Prostate gland (tissue), 2 donors: Measurements from ENCODE around the gene ANXA4. TPM values are rescaled to one million over a fixed set of nuclear protein-coding genes. Genes with fewer than 3 reads are reported as not detected.

Experiments used
- DNase-seq: peaks from one replicate; pipeline ENCODE4 v3.0.0-alpha.2; 2019; ENCODE audit warnings: low spot score
- H3K27ac ChIP-seq, 2 donors: fragments of 200-600 bp; sonication (generic); 2 replicates each; pipeline ENCODE4 v1.5.1; 2017 to 2019
- H3K27me3 ChIP-seq: fragments of 200-600 bp; sonication (generic); replicated peaks from 2 replicates; pipeline ENCODE4 v1.5.1; 2019; ENCODE audit not compliant: insufficient read depth
- H3K36me3 ChIP-seq, 2 donors: fragments of 200-600 bp; sonication (generic); 1 replicate in 1 of 2; 2 replicates in 1 of 2; pipeline versions ENCODE4 v1.5.1 to v1.8.1; 2017 to 2019
- H3K4me1 ChIP-seq: fragments of 200-600 bp; sonication (generic); replicated peaks from 2 replicates; pipeline ENCODE4 v1.5.1; 2019
- H3K4me3 ChIP-seq, 2 donors: fragments of 200-600 bp; sonication (generic); 2 replicates each; pipeline ENCODE4 v1.5.1; 2017 to 2019
- H3K9me3 ChIP-seq: fragments of 200-600 bp; sonication (generic); 2 replicates; pipeline ENCODE4 v1.5.1; 2017
- POLR2A ChIP-seq: fragments of 450-650 bp; IDR thresholded peaks from one replicate; pipeline ENCODE4 v1.6.1; 2016; ENCODE audit warnings: antibody characterized with exemption, mild to moderate bottlenecking
- POLR2AphosphoS5 ChIP-seq: sonication (generic); formaldehyde crosslinking; IDR thresholded peaks from one replicate; pipeline ENCODE4 v1.6.1; 2017; ENCODE audit warnings: antibody characterized with exemption
- WGBS: methylation state at CpG from one replicate; pipeline ENCODE4 v1.1.5; 2018; 5-methylcytosine and 5-hydroxymethylcytosine counted together
- intact Hi-C: fragments of 100-400 bp; cut with DNase I; formaldehyde crosslinking; loops from one replicate; pipeline ENCODE4 v1.14.2; 2022
- total RNA-seq, 2 donors: library from RNA; depleted of rRNA; stranded (reverse); fragments of >200 nt; gene quantifications; one replicate each; pipeline ENCODE4 v1.1.0, GENCODE V29; 2016
- TF ChIP-seq, protein P1 (sequence below), 4 experiments: fragments of 200-600 bp in 2 of 4; fragments of 450-650 bp in 2 of 4; sonication (generic) in 2 of 4; IDR thresholded peaks; 1 replicate in 3 of 4; 2 replicates in 1 of 4; pipeline ENCODE4 v1.5.1; 2016 to 2019; ENCODE audit warnings: antibody characterized with exemption in 4 of 4, mild to moderate bottlenecking in 2 of 4, moderate library complexity in 2 of 4

Gene ANXA4
- total RNA-seq, 2 donors from 2014 or later = 37.7 to 40.1 TPM

GRCh38 chr2:69831354-69831905, 89.5 kb downstream of the ANXA4 start:
- H3K36me3 ChIP-seq = no peaks in the 10 kb centered on the region
- no peaks in the 10 kb centered on the region for H3K4me1 ChIP-seq
- H3K4me3 ChIP-seq = no peak overlapping the region
- H3K27me3 ChIP-seq = no peaks in the 10 kb centered on the region
- no peaks in the 10 kb centered on the region for H3K9me3 ChIP-seq
- H3K27ac ChIP-seq = no peak overlapping the region
- 94% methylated on average over 6 of the region's 6 CpGs for WGBS
- no peak for TF ChIP-seq POLR2AphosphoS5
- TF ChIP-seq, protein P1, sequence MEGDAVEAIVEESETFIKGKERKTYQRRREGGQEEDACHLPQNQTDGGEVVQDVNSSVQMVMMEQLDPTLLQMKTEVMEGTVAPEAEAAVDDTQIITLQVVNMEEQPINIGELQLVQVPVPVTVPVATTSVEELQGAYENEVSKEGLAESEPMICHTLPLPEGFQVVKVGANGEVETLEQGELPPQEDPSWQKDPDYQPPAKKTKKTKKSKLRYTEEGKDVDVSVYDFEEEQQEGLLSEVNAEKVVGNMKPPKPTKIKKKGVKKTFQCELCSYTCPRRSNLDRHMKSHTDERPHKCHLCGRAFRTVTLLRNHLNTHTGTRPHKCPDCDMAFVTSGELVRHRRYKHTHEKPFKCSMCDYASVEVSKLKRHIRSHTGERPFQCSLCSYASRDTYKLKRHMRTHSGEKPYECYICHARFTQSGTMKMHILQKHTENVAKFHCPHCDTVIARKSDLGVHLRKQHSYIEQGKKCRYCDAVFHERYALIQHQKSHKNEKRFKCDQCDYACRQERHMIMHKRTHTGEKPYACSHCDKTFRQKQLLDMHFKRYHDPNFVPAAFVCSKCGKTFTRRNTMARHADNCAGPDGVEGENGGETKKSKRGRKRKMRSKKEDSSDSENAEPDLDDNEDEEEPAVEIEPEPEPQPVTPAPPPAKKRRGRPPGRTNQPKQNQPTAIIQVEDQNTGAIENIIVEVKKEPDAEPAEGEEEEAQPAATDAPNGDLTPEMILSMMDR (IDR thresholded peaks at IDR 0.05) = no peak
- no peak for TF ChIP-seq POLR2A
- DNase-seq = no peak
- intact Hi-C loops = no loop called here

GRCh38 chr2:69833752-69834151, 91.8 kb downstream of the ANXA4 start:
- H3K4me1 ChIP-seq = no peaks in the 10 kb centered on the region
- DNase-seq = no peak

GRCh38 chr2:69835666-69836065, 93.7 kb downstream of the ANXA4 start:
- Histone ChIP-seq H3K27me3 (no peaks in the 10 kb centered on the region), H3K4me1 (no peaks in the 10 kb centered on the region), H3K36me3 (no peaks in the 10 kb centered on the region), H3K4me3 (no peak overlapping the region), H3K27ac (no peak overlapping the region), H3K9me3 (no peaks in the 10 kb centered on the region)
- no peak for TF ChIP-seq POLR2A
- TF ChIP-seq, protein P1 (IDR thresholded peaks at IDR 0.05) = no peak
- no peak for TF ChIP-seq POLR2AphosphoS5
- 87% methylated on average over 2 of the region's 2 CpGs for WGBS
- intact Hi-C loops = no loop called here
- no peak for DNase-seq

More at GRCh38 chr2:69833752-69834151, 91.8 kb downstream of the ANXA4 start:
- Histone ChIP-seq H3K27ac (peak overlapping the region in 1 of 2 donors; percentile 30), H3K27me3 (no peaks in the 10 kb centered on the region), H3K4me3 (no peak overlapping the region), H3K36me3 (no peaks in the 10 kb centered on the region), H3K9me3 (no peaks in the 10 kb centered on the region)
- TF ChIP-seq, protein P1 (IDR thresholded peaks at IDR 0.05) = no peak
- no peak for TF ChIP-seq POLR2A
- TF ChIP-seq POLR2AphosphoS5 = no peak
- intact Hi-C loops = no loop called here
- 30% methylated on average over 3 of the region's 3 CpGs for WGBS

- Histone ChIP-seq H3K27me3 (no peaks in the 10 kb centered on the region), H3K4me3 (no peak overlapping the region), H3K9me3 (no peaks in the 10 kb centered on the region), H3K4me1 (no peaks in the 10 kb centered on the region), H3K27ac (no peak overlapping the region), H3K36me3 (no peaks in the 10 kb centered on the region)
- intact Hi-C loops = no loop called here
- WGBS = 62% methylated on average over 5 of the region's 5 CpGs
- DNase-seq = no peak
- TF ChIP-seq POLR2A (no peak), POLR2AphosphoS5 (no peak)
- TF ChIP-seq, protein P1 (IDR thresholded peaks at IDR 0.05) = no peak
Observed at GRCh38 chr2:69836316-69836715, 94.4 kb downstream of the ANXA4 start.

GRCh38 chr2:69837533-69837932, 95.6 kb downstream of the ANXA4 start:
- H3K4me3 ChIP-seq = no peak overlapping the region
- WGBS = 93% methylated on average over 2 of the region's 2 CpGs
- H3K9me3 ChIP-seq = no peaks in the 10 kb centered on the region
- H3K27ac ChIP-seq = no peak overlapping the region
- no peaks in the 10 kb centered on the region for H3K36me3 ChIP-seq
- intact Hi-C loops = no loop called here
- TF ChIP-seq, protein P1 (IDR thresholded peaks at IDR 0.05) = no peak
- TF ChIP-seq POLR2AphosphoS5 = no peak
- TF ChIP-seq POLR2A = no peak
- DNase-seq = no peak
- H3K4me1 ChIP-seq = no peaks in the 10 kb centered on the region
- no peaks in the 10 kb centered on the region for H3K27me3 ChIP-seq
